ENCODE results near the gene NR3C2.

Gene NR3C2

DNA sequence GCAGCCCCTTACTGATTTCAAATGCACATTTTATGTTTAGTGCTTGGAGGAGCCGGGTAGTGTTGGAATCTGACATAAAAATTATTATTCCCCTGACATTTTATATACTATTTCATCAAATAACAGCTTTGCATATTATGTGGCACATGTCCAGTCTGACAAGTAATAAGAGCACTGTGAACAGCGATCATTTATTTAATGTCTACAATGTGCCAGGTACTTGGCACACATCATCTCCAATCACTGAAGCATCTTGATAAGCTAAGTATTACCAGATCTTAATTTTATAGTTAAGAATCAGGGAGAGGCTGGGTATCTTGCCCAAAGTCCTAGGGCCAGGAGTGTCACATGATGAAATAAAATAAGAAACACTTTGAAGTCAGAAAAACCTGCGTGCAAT is 197.2 kb downstream of the NR3C2 start:
- TF ChIP-seq, protein P1, sequence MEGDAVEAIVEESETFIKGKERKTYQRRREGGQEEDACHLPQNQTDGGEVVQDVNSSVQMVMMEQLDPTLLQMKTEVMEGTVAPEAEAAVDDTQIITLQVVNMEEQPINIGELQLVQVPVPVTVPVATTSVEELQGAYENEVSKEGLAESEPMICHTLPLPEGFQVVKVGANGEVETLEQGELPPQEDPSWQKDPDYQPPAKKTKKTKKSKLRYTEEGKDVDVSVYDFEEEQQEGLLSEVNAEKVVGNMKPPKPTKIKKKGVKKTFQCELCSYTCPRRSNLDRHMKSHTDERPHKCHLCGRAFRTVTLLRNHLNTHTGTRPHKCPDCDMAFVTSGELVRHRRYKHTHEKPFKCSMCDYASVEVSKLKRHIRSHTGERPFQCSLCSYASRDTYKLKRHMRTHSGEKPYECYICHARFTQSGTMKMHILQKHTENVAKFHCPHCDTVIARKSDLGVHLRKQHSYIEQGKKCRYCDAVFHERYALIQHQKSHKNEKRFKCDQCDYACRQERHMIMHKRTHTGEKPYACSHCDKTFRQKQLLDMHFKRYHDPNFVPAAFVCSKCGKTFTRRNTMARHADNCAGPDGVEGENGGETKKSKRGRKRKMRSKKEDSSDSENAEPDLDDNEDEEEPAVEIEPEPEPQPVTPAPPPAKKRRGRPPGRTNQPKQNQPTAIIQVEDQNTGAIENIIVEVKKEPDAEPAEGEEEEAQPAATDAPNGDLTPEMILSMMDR (IDR thresholded peaks at IDR 0.05; ENCODE audit: low read depth, low read length), result no peak
- no peak for DNase-seq (ENCODE audit: low read depth in 2 of 2)

DNA sequence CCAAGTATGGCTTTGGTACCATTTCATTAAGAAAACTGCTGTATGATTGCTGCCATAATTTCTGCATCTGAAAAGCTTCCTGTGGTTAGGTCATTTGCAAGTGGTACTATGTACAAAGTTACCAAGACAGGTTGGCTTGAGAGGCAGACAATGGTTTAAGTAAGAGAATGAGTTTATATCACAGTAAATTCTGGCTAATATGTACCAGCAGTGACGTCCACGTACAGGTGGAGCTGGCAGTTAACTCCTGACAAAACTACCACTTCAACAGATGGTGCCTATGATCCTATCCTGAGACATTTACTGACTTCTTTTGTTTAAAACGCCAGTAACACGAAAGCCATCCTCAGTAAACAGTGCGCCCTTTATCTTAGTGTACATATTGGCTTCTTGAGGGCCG is 198.4 kb downstream of the NR3C2 start:
- no peak overlapping the region for H3K4me3 ChIP-seq (replicated peaks in 1 of 2; ENCODE audit: low read depth in 2 of 2, low read length in 2 of 2)
- DNase-seq (ENCODE audit: low read depth in 2 of 2), result no peak
- TF ChIP-seq, protein P1 (IDR thresholded peaks at IDR 0.05; ENCODE audit: low read depth, low read length), result no peak

More for the DNA sequence above, 197.2 kb downstream of the NR3C2 start:
- no peak overlapping the region for H3K4me3 ChIP-seq (replicated peaks in 1 of 2; ENCODE audit: low read depth in 2 of 2, low read length in 2 of 2)

DNA sequence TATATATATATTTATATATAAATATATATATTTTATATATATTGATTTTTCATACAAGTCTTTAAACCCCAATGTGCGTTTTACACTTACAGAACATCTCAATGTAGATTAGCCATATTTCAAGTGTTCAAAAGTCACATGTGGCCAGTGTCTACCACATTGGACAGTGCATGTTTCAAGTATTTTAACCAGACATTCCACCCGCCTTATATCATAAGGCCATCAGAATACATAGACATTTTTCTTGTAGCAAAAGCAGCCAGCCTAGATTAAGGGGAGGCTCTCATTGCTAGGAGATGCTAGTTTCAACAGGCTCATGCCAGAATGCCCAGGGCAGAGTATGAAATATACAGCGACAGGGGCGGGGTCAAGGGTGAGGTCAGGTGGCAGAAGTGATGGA is 202.0 kb downstream of the NR3C2 start:
- peak in 1 of 2 donors; percentile 15 for DNase-seq (ENCODE audit: low read depth in 2 of 2)
- TF ChIP-seq, protein P1 (IDR thresholded peaks at IDR 0.05; ENCODE audit: low read depth, low read length), result no peak

DNA sequence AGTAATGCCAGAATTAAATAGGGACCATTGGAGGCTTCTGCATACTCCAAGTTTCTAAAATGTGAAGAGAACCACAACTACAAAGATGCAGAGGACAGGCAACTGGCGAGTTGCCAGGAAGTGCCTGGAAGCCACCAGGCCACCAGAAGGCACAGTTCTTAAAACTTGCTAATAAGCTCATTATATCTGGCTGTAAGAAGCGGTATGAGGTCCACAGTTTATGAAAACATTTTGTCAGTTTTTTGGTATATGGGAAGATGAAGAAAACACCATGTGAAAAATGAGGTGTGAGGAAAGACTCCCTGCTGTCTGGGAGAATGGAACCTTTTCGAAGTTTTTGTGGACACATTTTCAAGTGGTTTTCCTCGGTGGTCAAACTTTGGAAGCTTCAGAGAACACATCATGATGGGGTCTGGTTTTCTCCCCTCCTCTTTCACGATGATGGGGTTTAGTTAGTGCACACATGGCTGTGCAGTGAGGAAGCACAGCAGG is 202.7 kb downstream of the NR3C2 start:
- TF ChIP-seq, protein P1 (IDR thresholded peaks at IDR 0.05; ENCODE audit: low read depth, low read length), result no peak
- no peak for DNase-seq (ENCODE audit: low read depth in 2 of 2)
- H3K4me3 ChIP-seq (replicated peaks in 1 of 2; ENCODE audit: low read depth in 2 of 2, low read length in 2 of 2), result no peak overlapping the region

More for the DNA sequence above, 202.0 kb downstream of the NR3C2 start:
- H3K4me3 ChIP-seq (replicated peaks in 1 of 2; ENCODE audit: low read depth in 2 of 2, low read length in 2 of 2), result no peak overlapping the region

DNA sequence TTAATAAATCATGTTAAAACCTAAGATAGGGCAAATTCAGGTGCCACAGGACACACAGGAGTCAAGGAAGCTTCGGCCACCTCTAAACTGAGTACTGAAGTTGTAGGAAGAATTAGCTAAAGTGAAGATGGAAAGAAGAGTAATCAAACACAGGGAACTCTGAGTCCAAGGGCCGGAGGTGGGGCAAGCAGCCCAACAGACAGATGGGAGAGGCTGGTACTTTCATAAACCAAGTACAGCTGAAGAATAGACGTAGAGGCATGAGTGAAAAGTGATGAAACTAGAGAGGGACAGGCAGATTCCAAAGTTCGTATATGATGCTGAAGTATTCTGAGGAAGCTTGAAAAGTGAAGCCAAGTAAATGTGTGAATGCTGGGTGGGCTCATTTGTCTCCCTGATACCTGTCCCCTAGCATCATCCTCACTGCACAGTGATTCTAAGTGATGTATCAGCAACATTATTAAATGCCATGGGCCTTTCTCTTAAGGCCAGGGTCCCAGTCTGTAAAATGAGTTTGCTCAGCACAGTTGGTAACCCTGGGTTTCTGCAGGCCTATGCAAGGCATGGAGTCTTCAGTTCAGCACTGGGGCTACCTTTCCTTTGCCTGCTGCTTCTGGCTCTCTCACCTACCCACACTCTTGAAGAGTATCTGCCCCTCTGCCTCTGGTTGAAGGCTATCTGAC is 203.3 kb downstream of the NR3C2 start:
- TF ChIP-seq, protein P1 (IDR thresholded peaks at IDR 0.05; ENCODE audit: low read depth, low read length), result no peak
- DNase-seq (ENCODE audit: low read depth in 2 of 2), result no peak
- no peak overlapping the region for H3K4me3 ChIP-seq (replicated peaks in 1 of 2; ENCODE audit: low read depth in 2 of 2, low read length in 2 of 2)

DNA sequence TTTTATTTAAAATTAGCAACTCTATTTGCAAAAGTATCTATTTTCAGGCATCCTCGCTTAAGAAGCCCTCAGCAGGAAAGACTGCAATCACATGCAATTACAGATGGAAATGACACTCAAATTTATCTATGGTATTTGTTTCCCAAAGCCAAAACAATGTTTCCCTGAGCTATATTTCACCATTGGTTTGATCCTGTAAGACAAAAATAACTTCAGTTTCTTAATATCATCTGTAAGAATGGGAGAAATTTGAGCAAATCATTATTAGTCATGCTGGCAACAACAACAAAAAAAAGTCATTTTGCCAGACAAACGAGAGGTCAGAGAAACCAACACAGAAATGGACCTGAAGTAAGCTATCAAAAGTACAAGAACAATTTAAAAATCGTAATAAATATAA is 204.1 kb downstream of the NR3C2 start:
- no peak overlapping the region for H3K4me3 ChIP-seq (replicated peaks in 1 of 2; ENCODE audit: low read depth in 2 of 2, low read length in 2 of 2)
- TF ChIP-seq, protein P1 (IDR thresholded peaks at IDR 0.05; ENCODE audit: low read depth, low read length), result no peak
- DNase-seq (ENCODE audit: low read depth in 2 of 2), result peak; percentile 42 to 77
